Right lung (tissue), 5 donors: ENCODE measurements around the gene ZBTB18. TPM values are rescaled to one million over a fixed set of nuclear protein-coding genes. Genes with fewer than 3 reads are reported as not detected.

Experiments
- DNase-seq, 2 donors: peaks; one replicate each; pipeline ENCODE4 v3.0.0-alpha.2; 2013
- polyA plus RNA-seq, 5 donors: library from polyadenylated mRNA; unstranded; fragments of 120-200 nt; gene quantifications; one replicate each; pipeline versions ENCODE4 v1.2.1 to v1.2.3, GENCODE V29; 2013; ENCODE audit warnings: inconsistent platforms in 1 of 5, low replicate concordance in 1 of 5; ENCODE audit not compliant: insufficient read length in 5 of 5, insufficient read depth in 1 of 5

Gene ZBTB18
- polyA plus RNA-seq, 5 donors, result 12.8 to 16.9 (median 15.6) TPM

DNA sequence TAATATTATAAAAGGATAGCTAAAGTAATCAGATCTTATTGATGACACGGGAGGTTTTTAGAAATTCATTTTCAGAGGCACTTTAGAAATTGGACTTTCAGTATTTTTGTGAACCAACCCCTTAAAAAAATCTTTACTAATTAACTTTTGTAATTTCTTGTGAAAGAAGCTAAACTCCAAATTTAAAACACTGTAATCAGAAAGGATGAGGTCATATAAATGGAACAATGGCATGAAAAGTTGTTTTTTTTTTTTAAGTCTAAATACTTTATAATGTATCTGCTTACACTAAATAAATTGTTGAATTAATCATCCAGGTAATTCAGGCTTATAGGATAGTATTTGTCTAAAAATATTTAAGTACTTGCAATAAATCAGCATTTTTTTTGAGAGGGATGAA is 9.0 kb downstream of the ZBTB18 start:
- DNase-seq, result no peak

DNA sequence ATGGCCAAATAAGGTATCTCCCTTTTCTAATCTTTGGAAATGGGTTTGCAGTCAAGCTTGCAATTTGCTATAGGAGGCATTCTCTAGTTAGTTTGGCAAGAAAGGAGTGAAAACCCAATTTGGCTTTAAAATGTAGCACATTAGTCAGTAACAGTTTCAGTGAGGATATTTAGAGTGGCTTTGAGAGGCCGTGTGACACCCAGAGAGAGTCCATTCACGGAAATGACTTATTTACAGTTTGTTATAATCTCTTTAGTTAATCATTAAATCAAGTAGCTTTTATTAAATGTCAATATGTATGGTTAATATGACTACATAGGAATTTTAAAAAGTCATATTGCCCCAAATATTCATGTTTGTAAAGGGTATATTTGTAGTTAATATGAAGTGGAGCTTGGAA is 9.6 kb downstream of the ZBTB18 start:
- no peak for DNase-seq

DNA sequence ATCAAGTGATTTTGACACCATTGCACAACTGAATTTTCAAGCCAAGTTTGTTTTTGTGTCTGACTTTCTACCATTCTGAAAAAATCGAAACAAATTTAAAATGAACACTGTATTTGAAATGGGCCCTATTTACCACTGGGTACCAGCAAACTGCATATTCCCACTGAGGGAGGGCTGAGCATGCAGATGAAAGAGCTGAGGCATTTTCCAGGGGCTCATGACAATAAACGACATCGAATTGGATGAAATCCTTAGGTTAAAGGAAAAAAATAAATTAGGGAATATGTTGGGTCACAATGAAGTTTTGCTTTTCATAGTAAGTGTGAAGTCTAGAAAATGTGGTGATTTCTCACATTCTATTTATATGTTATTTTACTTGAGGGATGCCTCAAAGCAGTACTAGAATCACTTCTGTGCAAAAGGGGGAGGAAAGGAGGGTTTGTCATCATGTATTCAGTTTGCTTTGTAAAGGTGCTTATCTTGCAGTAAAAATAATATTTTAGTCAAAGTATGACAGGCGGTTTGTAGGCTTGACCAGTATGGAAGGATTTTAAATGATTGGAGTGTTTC is 11.2 kb downstream of the ZBTB18 start:
- no peak for DNase-seq

DNA sequence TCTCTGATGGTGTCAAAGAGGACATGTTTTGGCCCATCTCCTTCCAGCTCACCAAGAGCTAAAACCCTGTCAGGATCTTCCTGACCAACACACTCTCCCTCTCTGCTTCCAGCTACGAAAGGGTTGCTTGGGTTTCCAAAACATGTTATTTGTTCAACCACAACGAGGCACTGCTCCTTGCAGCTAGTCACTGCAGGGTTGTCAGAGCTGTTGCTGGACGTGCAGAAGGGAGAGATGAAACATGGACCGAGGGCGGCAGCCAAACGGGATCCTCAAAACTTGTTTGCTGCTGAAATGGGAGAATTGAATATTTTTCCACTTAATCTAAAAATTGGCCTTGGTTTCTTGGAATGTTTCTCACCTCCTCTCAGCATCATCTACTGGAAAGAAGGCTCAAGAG is 12.4 kb downstream of the ZBTB18 start:
- DNase-seq, result no peak

DNA sequence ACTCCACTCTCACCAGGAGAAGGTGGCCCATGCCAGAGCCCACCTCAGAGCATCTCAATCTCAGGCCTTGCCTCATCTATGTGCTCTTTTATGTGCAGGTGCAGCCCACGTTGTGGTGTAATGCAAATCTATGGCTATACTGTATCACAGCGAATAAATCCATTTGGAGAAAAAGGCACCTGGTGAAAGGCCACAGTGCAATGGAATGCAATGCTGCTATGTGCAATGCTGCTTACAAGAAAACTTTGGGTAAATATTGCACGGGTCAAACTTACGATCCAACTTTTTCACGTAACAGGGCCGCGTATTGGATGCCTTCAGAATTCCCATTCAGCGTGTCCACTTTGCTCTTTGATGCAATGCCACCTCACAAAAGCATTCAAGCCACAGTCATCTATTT is 13.5 kb downstream of the ZBTB18 start:
- DNase-seq, result no peak

DNA sequence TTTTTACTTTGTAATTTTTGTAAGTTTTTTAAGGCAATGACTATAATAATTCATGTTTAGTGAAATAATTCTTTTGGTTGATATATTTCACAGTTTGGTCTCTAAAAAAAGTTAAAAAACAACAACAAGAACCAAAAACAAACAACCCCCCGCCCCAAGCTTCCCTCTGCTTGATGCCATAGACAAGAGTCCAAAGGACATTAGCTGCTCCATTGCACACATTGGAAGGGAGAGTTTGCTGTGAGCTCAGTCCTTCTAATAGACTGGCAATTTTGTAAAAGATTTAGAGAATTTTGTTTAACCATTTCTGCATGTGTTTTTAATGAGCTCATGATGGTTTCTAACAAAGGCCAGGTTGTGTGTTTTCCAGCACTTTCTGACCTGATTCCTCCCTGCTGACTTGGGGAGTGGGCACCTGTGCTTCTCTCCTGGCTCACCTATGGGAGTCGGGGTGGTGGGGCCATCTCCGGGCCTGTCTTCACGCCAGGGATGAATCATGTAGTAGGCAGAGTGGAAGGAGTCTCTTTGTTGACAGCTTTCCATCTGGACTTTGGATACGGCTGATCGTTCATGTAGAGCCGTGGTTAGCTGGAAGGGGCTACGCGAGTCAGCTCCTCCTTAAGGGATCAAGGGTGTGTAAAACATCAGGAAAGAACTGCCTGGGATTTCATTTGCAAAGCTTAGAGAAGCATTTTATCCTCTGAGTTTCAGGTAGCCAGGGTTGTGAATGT is 14.1 kb downstream of the ZBTB18 start:
- no peak for DNase-seq

DNA sequence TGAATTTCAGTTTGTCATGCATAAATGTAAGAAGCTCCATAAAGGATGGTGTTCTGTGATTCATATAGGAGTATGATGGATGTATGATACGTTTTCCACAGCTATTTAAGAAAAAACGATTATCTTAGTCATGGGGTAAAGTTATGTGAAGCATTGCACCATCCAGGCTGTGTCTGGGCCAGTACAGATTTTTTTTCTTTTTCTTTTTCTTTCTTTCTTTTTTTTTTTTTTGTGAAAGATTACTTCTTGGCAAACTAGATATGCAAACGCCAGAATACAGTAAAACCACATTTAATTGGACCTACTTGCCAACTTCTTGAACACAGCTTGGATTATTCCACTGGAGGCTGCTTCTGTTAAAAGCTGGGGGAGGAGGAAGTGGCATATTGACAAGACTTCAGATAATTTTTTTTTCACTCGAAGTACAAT is 14.9 kb downstream of the ZBTB18 start:
- DNase-seq, result peak; percentile 43 to 51

DNA sequence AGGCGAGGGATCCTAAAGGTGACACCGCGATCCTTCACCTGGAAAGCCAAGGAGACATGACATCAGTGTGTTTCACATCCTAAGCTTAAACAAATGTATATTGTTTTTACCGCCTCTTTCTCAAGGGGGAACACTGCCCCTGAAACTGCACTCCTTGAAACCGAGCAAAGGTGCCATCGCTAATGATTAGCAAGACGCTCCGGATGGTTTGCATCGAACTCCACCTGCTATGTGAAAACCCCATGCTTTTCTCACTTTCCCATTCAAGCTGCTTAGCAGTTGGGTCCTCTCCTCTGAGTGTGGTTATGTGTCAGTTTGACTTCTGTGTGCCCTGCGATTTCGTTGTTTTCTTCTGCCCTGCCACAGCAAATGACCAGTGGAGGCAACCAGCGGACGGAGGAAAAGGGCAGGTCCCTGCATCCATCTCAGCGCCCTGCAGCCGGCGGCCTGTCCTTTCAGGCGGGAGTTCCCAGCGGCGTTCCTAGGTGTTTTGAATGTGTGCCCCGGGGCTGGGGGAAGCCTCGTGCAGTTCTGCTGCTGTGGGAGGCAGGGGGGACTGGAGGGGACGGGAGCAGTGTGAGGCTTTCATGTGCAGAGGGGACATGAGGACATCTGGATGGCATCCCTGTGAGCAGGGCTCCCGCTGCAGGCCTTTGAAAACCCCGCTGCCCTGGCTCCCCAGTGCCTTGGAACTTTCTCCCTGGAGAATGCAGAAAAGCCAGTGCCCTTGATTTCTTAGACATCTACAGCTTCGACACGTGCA is 16.1 kb downstream of the ZBTB18 start:
- no peak for DNase-seq

DNA sequence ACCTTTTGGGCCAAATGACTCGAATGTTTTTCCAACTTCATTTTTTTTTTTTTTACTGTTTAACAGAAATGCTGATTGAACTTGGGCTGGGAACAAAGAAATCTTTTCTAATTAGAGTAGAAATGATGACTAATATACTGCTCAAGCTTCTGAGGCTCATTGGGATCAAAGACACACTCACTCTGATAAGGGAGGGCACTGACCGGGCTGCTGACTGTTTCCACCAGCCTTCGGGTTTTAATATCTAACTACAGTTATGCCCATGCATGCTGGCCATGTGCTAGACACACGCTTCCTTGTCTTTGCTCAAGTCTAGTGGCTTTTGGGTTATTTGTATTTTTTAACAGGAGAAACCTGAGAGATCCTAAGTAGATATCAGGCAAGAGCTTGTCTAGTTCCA is 16.8 kb downstream of the ZBTB18 start:
- DNase-seq, result no peak

DNA sequence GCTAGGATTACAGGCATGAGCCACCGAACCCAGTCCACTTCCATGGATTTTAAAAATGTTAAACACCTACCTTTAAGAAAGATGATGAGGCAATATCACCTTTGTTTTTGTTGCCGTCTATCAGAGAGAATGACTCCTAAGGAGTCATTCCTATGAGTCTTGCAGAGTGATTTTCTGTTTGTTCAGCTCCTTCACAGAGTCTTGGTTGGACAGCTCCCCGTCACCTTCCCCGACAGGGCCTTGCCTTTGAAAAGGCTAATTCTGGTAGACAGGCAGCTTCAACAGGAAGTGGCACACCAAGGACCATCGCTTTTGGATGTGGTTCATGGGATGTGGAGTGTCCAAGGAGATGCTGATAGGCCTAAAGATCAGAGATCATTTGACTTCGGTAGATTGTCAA is 17.5 kb downstream of the ZBTB18 start:
- no peak for DNase-seq

DNA sequence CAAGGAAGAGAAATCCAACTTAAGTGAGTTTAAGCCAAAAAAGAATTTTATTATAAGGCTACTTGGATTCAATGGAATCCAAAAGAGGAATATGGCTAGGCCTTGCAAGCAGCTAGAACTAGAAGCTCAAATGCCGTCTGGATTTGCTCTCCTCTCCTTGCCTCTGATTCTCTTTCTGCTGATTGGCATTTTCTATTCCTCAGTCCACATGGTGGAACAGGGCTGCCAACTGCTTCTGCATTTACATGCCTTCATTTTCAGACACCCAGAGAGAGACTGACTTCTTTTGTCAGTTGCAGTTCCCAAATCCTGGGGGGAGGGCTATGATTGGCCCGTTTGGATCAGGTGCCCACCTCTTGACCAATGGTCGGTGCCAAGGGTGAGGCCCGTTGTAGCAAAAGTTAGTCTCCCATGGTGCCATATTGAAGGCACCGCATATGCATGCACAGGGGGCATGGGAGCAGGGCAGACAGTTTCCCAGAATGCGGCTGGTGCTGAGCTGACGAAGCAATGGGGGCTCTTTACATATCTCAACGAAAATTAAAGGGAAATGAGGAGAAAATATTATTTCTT is 18.3 kb downstream of the ZBTB18 start:
- DNase-seq, result no peak

DNA sequence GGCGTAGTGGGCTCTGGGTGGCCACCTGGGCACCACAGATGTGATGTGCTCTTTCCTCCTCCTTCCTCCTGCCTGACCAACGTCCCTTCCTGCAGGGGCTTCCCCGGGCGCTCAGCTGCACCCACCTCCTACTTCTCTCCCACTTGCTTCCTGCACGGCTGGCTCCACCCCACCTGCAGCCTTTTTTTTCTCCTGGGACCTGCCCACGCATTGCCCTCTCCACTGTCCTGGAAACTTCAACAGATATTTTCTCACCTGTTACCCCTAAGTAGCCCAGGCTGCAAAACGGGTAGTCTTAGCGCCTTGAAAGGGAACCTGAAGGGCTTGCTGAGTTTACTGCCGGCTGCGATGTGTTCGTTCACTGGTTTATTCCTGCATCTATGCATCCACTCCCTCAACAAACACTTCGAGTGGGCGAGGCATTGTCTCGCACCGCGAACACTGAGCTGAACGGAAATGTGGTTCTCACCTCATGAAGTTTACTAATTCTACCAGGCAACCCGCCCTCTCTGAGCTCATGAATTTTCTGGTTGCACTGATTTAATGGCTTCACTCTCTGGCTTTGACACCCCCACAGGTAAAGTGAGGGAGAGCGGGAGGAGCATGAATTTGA is 23.6 kb downstream of the ZBTB18 start:
- no peak for DNase-seq

DNA sequence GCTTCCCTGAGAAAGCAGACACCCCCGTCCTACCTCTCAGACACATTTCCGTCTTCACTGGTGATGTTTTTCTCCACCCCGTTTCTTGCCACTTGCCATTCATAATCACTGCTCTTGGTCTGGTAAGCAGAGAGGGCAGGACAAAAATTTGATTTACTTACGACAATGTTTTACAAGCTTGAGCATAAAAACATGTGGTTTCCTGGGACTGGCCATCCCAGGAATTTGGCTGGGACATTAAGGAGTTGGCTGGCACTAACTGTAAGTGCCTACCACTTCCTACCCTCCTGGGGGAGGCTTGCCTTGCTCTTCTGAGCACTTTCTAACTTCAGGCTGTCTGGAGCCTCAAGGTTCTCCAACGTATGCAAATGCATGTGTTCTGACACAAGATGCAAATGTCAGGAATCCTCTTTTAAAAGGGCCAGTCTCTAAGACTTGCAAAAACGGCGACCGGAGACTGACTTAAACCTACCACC is 24.2 kb downstream of the ZBTB18 start:
- DNase-seq, result no peak

DNA sequence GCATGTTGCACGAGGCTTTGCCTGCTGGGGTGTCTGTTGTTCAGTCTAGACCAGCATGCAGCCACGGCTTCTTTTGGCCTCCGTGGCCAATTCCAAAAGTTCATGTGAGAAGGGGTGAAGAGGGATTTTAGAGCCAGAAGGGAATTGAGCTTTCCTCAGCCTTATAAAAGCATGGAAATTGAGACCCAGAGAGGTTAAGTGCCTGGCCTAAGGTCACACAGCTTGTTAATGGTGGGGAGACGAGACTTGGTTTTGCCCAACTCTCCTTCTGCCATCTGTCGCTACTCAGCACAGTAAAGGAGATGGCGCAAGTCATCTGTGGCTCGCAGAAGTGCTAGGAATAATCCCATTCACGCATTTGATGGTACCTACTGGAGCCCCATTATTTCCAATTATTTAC is 25.7 kb downstream of the ZBTB18 start:
- DNase-seq, result no peak

DNA sequence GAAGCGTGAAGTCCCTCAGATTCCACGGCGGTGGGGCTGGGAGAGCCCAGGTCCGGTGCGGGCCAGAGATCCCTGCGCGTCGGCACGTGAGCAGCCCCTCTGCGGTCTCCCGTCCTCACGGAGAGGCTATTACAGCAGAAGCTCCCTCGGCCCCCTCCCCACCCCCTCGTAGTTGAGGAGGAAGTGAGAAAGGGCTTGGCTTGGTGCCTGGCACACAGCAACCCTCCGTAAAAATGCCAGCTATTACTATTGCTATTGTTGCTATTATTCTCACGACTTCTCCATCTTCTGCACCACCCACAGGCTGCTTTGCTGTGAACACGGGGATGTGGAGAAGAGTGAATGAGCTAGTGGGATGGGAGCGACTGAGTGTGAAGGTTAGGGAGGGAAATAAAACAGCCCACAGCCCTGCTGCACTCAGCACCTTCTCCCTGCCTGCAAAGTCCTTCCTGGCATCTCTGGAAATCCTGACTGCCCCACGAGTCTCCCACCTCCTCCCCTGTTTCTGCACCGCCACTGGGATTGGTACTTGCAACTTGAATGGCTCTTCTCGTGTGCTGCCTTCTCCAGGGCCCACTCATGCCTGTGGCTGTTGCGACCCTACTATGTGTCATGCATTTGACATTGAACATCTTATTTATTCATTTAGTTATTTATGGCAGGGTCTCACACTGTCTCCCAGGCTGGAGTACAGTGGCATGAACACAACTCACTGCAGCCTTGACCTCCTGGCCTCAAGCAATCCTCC is 26.6 kb downstream of the ZBTB18 start:
- no peak for DNase-seq

DNA sequence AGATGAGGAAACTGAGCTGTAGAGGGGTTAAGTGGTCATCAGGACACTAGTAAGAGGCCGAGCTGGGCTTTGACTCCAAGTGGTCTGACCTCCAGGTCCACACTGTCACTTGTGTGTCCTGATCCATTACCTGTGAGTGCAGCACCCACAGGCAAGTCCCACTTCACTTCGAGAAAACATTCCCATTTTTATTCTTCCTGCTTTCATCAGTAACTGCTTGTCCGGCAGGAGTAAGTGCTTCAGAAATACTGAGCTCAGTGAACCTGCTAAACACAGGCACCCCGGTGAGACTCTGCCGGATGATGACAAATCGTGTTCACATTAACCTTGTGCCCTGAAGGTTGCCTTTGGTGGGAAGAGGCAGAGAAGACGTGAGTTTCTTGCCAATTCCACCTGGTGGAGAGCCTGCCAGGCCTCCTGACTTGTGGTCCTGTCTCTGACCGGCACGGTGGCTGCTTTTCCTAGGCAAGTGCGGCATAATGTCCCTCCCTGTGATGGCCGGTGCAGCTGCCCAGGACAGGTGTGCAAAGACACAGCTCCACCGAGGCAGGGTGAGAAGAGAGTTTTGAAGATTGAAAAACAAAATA is 29.4 kb downstream of the ZBTB18 start:
- no peak for DNase-seq

DNA sequence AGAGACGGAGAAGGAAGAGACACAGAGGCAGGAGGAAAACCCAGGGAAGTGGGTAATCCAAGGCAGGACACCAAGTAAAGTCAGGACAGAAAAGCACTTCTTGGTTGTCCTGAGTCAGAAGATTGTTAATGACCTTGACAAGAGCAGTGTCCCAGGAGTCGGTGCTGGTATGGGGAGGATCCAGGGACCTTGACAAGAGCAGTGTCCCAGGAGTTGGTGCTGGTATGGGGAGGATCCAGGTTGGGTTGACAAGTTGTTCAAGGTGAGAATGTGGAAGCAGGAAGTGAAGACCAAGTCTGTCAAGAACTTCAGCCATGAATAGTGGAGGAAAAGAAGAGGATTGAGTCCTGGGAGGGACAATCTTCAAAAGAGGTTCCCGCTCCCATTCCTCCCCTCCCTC is 31.9 kb downstream of the ZBTB18 start:
- no peak for DNase-seq

DNA sequence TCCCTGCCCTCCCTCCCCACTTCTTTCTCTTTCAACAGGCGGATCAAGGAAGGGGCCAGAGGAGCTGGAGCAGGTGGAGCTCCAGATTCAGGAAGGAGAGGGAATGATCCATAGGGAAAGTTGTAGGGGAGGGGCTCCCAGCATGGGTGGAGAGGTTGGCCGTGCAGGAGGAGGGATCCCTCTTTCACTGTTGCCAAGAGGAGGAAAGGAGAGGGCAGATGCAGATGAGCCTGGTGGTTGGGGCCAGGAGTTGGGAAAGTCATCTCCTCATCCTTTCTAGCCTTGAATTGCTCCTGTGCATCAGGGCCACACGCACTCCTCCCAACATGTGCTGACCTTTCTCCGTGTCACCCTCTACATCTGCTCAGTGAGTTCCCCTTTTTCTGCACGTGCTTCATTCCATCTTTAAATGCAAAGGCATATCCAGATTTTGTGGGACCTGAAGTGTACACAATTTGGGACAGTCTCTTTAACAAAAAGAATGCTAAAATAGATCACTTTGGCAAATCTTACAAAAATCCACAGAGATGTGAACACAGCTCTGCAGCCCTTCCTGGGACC is 32.4 kb downstream of the ZBTB18 start:
- DNase-seq, result no peak

DNA sequence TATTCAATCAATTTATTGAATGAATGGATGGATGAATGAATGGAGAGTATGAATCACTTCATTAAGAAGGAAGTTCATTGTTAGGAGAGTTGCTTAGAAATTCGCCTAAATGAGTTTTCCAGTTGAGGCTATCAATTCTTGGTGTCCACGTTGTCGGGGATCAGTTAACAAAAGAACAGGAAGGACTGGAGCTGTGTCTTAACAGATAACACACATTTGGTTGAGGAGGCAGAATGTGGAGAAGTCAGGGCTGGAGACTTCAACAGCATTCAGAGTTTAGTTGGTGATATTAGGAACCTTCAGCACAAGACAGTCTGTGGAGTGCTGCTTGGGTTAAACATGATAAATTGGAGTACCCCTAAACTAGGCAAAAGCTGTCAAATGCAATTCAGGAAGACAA is 33.7 kb downstream of the ZBTB18 start:
- DNase-seq, result no peak

DNA sequence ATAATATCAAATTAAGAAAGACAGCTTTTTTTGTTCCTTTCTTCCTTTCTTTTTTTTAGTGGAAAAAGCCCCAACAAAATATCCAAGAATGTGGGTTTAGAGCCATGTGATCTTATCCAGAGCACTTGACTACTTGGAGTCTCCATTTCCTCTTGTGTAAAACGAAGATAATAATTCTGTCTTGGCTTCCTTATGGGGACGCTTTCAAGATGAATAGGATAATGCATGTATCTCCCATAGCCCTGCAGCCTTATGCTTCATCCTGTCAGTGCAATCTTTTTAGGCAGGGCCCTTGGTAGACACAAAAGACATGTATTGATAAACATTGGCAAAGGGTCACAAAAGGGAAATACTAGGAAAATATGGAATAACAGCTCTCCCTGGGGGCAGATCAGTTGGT is 34.8 kb downstream of the ZBTB18 start:
- no peak for DNase-seq
